ENCODE data around the gene EPX. TPM values are rescaled to one million over a fixed set of nuclear protein-coding genes. Genes with fewer than 3 reads are reported as not detected.
A peak's percentile ranks its signal among the peaks of the same experiment; 100 is the strongest.

EPX gene
- total RNA-seq, 2 donors from 2014 or later = not detected

DNA sequence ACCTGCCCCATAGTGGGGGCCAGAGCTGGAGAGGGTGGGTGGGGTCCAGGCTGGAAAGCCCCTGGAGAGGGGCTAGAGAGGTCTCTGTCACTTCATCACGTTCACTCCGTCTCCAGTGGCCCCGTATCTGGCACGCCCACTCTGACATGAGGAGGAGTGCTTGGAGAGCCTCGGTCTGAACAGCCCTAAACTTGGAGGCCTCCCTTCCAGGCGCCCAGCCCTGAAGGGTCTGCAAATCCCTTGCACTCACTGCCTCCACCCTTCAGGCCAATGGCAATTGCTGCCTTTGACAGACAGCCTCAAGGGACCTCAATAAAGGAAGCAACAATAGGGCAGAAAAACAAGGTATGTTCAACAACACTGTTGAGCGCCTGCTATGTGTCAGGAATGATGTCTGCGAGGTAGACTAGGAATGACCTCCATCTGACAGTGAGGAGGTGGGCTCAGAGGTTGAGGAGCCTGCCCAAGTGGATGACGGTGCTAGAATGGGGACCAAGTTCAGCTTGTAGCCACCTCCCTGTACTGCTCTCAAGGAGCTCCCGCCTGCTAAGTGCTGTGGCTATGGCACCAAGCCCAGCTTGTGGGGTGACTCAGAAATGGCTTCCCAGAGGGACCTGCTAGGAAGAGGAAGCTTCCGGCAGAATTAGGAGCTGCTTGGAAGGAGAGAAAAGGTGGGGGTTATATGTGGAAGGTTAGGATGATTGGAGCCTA is 2.9 kb upstream of the EPX start:
- Mint-ChIP-seq H3K9me3 (no peaks in the 10 kb centered on the region), H3K36me3 (ENCODE audit: low read depth) (no peaks in the 10 kb centered on the region), H3K4me1 (peaks cover 7% of the 10 kb centered on the region), H3K27me3 (ENCODE audit: insufficient read depth) (peaks cover 9% of the 10 kb centered on the region), H3K27ac (no peak overlapping the region), H3K4me3 (no peak overlapping the region)
- no peaks in the 10 kb centered on the region for H3K9me3 ChIP-seq (ENCODE audit: control insufficient read depth, low read length)
- H3K27me3 ChIP-seq (ENCODE audit: control insufficient read depth, insufficient read depth, low read length, poor library complexity, severe bottlenecking) = peaks cover 4% of the 10 kb centered on the region
- H3K9ac ChIP-seq (ENCODE audit: extremely low read depth, low read length, poor library complexity, severe bottlenecking) = no peak overlapping the region
- TF ChIP-seq, protein P1, sequence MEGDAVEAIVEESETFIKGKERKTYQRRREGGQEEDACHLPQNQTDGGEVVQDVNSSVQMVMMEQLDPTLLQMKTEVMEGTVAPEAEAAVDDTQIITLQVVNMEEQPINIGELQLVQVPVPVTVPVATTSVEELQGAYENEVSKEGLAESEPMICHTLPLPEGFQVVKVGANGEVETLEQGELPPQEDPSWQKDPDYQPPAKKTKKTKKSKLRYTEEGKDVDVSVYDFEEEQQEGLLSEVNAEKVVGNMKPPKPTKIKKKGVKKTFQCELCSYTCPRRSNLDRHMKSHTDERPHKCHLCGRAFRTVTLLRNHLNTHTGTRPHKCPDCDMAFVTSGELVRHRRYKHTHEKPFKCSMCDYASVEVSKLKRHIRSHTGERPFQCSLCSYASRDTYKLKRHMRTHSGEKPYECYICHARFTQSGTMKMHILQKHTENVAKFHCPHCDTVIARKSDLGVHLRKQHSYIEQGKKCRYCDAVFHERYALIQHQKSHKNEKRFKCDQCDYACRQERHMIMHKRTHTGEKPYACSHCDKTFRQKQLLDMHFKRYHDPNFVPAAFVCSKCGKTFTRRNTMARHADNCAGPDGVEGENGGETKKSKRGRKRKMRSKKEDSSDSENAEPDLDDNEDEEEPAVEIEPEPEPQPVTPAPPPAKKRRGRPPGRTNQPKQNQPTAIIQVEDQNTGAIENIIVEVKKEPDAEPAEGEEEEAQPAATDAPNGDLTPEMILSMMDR (conservative IDR thresholded peaks at IDR 0.05) = no peak
- no peaks in the 10 kb centered on the region for H3K4me1 ChIP-seq (ENCODE audit: control insufficient read depth, insufficient read depth, low read length)
- no peak for DNase-seq
- H3K27ac ChIP-seq (ENCODE audit: low read depth, low read length) = no peak overlapping the region
- H3K4me3 ChIP-seq (ENCODE audit: low read length) = no peak overlapping the region
- WGBS, 2 experiments (ENCODE audit: insufficient coverage in 1 of 2, insufficient read length in 1 of 2) = 87 to 93% methylated on average over 8 to 11 of the region's 11 CpGs
- no peaks in the 10 kb centered on the region for H3K36me3 ChIP-seq (ENCODE audit: control insufficient read depth, insufficient read depth, low read length)

DNA sequence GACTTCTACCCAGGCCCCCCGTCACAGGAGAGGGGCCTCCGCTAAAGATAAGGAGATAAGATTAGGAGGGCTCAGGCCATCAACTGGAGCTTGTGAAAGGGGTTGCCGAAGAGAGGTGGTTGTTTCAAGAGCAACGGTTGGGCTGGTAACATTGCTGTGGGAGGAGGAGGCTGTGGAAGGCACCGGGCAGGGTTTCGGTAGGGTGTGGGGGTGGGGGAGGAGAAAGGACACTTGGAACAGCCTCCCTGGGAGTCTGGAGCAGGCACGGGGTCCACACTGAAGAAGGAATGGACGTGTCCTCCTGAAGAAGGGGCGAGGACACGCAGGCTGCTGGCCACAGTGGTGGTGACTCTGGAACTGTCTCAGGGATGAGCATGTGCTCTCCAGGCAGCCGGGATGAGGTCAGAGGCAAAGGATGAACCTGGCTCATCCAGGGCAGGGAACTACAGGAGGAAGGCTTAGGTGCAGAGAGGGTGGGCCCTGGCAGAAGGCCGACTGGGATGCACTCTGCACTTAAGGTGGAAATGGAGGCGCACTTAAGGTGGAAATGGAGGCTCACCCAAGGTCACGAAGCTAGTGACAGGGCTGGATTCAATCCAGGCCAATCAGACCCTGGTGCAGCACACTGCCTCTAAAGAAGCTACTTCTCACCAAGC is 1.2 kb upstream of the EPX start:
- Mint-ChIP-seq H3K4me1 (peaks cover 7% of the 10 kb centered on the region), H3K27ac (no peak overlapping the region), H3K36me3 (ENCODE audit: low read depth) (no peaks in the 10 kb centered on the region), H3K9me3 (no peaks in the 10 kb centered on the region), H3K4me3 (peak overlapping the region; percentile 16), H3K27me3 (ENCODE audit: insufficient read depth) (peaks cover 14% of the 10 kb centered on the region)
- no peak for DNase-seq
- no peaks in the 10 kb centered on the region for H3K36me3 ChIP-seq (ENCODE audit: control insufficient read depth, insufficient read depth, low read length)
- no peak overlapping the region for H3K9ac ChIP-seq (ENCODE audit: extremely low read depth, low read length, poor library complexity, severe bottlenecking)
- TF ChIP-seq, protein P1 (conservative IDR thresholded peaks at IDR 0.05) = no peak
- H3K27me3 ChIP-seq (ENCODE audit: control insufficient read depth, insufficient read depth, low read length, poor library complexity, severe bottlenecking) = peaks cover 4% of the 10 kb centered on the region
- WGBS, 2 experiments (ENCODE audit: insufficient coverage in 1 of 2, insufficient read length in 1 of 2) = 73 to 78% methylated on average over 11 to 14 of the region's 14 CpGs
- no peaks in the 10 kb centered on the region for H3K4me1 ChIP-seq (ENCODE audit: control insufficient read depth, insufficient read depth, low read length)
- H3K4me3 ChIP-seq (ENCODE audit: low read length) = no peak overlapping the region
- H3K27ac ChIP-seq (ENCODE audit: low read depth, low read length) = no peak overlapping the region
- no peaks in the 10 kb centered on the region for H3K9me3 ChIP-seq (ENCODE audit: control insufficient read depth, low read length)

DNA sequence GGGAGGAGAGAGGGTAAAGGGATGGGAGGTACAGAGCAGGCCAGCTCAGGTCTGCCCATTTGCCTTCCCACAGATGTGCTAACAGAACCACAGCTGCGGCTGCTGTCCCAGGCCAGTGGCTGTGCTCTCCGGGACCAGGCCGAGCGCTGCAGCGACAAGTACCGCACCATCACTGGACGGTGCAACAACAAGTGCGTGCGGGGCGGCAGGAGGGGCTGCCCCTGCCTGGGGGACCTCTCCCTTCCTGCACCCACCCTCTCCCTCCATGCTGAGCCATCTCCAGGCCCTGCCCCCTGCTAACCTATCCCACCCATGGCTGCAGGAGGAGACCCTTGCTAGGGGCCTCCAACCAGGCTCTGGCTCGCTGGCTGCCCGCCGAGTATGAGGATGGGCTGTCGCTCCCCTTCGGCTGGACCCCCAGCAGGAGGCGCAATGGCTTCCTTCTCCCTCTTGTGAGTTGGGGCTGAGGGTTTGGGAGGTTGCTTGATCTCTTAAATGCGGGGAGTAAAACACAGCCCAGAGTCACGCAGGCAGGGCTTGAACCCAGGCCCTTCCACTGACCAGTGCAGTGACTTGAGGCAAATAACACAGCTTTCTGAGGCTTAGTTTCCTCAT is 1.2 kb downstream of the EPX start:
- TF ChIP-seq, protein P1 (conservative IDR thresholded peaks at IDR 0.05) = peak; percentile 57
- peaks cover 8% of the 10 kb centered on the region for H3K27me3 ChIP-seq (ENCODE audit: control insufficient read depth, insufficient read depth, low read length, poor library complexity, severe bottlenecking)
- H3K27me3 Mint-ChIP-seq (ENCODE audit: insufficient read depth) = peaks cover 34% of the 10 kb centered on the region
- no peak overlapping the region for H3K4me3 Mint-ChIP-seq
- H3K9me3 Mint-ChIP-seq = no peaks in the 10 kb centered on the region
- no peaks in the 10 kb centered on the region for H3K4me1 ChIP-seq (ENCODE audit: control insufficient read depth, insufficient read depth, low read length)
- no peak overlapping the region for H3K4me3 ChIP-seq (ENCODE audit: low read length)
- no peaks in the 10 kb centered on the region for H3K36me3 Mint-ChIP-seq (ENCODE audit: low read depth)
- no peak overlapping the region for H3K9ac ChIP-seq (ENCODE audit: extremely low read depth, low read length, poor library complexity, severe bottlenecking)
- H3K36me3 ChIP-seq (ENCODE audit: control insufficient read depth, insufficient read depth, low read length) = no peaks in the 10 kb centered on the region
- peak; percentile 83 for DNase-seq
- H3K27ac Mint-ChIP-seq = no peak overlapping the region
- peaks cover 7% of the 10 kb centered on the region for H3K4me1 Mint-ChIP-seq
- H3K9me3 ChIP-seq (ENCODE audit: control insufficient read depth, low read length) = no peaks in the 10 kb centered on the region
- WGBS, 2 experiments (ENCODE audit: insufficient coverage in 1 of 2, insufficient read length in 1 of 2) = 84 to 92% methylated on average over 5 to 18 of the region's 18 CpGs
- H3K27ac ChIP-seq (ENCODE audit: low read depth, low read length) = no peak overlapping the region

Measured in endodermal cell (in vitro differentiated cells).